IPS-NIHi7 (cell line): ENCODE measurements around the gene NADSYN1.

Source experiments
- DNase-seq: peaks from one replicate; pipeline ENCODE4 v3.0.0; 2012; ENCODE audit warnings: mixed read lengths; ENCODE audit errors: extremely low spot score

Gene NADSYN1

DNA sequence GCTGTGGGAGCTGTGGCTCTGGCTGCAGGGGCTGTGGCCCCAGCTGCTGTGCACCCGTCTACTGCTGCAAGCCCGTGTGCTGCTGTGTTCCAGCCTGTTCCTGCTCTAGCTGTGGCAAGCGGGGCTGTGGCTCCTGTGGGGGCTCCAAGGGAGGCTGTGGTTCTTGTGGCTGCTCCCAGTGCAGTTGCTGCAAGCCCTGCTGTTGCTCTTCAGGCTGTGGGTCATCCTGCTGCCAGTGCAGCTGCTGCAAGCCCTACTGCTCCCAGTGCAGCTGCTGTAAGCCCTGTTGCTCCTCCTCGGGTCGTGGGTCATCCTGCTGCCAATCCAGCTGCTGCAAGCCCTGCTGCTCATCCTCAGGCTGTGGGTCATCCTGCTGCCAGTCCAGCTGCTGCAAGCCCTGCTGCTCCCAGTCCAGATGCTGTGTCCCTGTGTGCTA, 95.7 kb downstream of the NADSYN1 start:
- no peak for DNase-seq
